CD14-positive monocyte (primary cell): ENCODE results near the gene ABCG2. TPM values are rescaled to one million over a fixed set of nuclear protein-coding genes. Genes with fewer than 3 reads are reported as not detected.

ENCODE experiments used
- DNase-seq, 3 donors: peaks; one replicate each; pipeline ENCODE4 v3.0.0-alpha.2; 2011 to 2022
- H2AFZ ChIP-seq: 2 replicates; pipeline ENCODE4 v1.6.0; 2012; ENCODE audit warnings: mild to moderate bottlenecking, low read depth, low read length, inconsistent platforms; ENCODE audit not compliant: insufficient read depth, poor library complexity, severe bottlenecking
- H3K27ac ChIP-seq, 2 donors: 1 replicate in 1 of 2; 2 replicates in 1 of 2; pipeline ENCODE4 v1.5.1; 2012 to 2013; ENCODE audit warnings: low read length in 2 of 2, control low read depth in 1 of 2, inconsistent platforms in 1 of 2, low read depth in 1 of 2, mild to moderate bottlenecking in 1 of 2
- H3K27me3 ChIP-seq, 2 donors: one replicate each; pipeline versions ENCODE4 v1.6.0 to v1.6.1; 2011 to 2013; ENCODE audit warnings: low read length in 2 of 2; ENCODE audit not compliant: control insufficient read depth in 2 of 2, insufficient read depth in 2 of 2
- H3K36me3 ChIP-seq, 2 donors: replicated peaks in 1 of 2; 1 replicate in 1 of 2; 2 replicates in 1 of 2; pipeline versions ENCODE4 v1.5.1 to v1.6.1; 2012 to 2013; ENCODE audit warnings: low read length in 2 of 2, control low read depth in 1 of 2, inconsistent platforms in 1 of 2, mild to moderate bottlenecking in 1 of 2; ENCODE audit not compliant: insufficient read depth in 2 of 2, control insufficient read depth in 1 of 2
- H3K4me1 ChIP-seq, 2 donors: 1 replicate in 1 of 2; 2 replicates in 1 of 2; pipeline versions ENCODE4 v1.5.1 to v1.6.1; 2012 to 2013; ENCODE audit warnings: low read length in 2 of 2, control low read depth in 1 of 2, inconsistent platforms in 1 of 2, mild to moderate bottlenecking in 1 of 2, moderate library complexity in 1 of 2; ENCODE audit not compliant: insufficient read depth in 2 of 2, control insufficient read depth in 1 of 2
- H3K4me2 ChIP-seq: replicated peaks from 2 replicates; pipeline ENCODE3; 2012; ENCODE audit warnings: low read length, moderate library complexity, mild to moderate bottlenecking; ENCODE audit not compliant: poor library complexity, severe bottlenecking; ENCODE audit errors: extremely low read depth
- H3K4me3 ChIP-seq, 3 experiments: fragments of 200-600 bp in 1 of 3; sonication (generic) in 1 of 3; replicated peaks in 1 of 3; 1 replicate in 2 of 3; 2 replicates in 1 of 3; pipeline ENCODE4 v1.5.1; 2011 to 2013; ENCODE audit warnings: low read length in 3 of 3, mild to moderate bottlenecking in 3 of 3, control low read depth in 2 of 3, low read depth in 2 of 3, inconsistent platforms in 1 of 3, moderate library complexity in 1 of 3
- H3K79me2 ChIP-seq: 2 replicates; pipeline ENCODE4 v1.6.0; 2012; ENCODE audit warnings: mild to moderate bottlenecking, control low read depth, inconsistent platforms, low read length, moderate library complexity; ENCODE audit not compliant: insufficient read depth
- H3K9ac ChIP-seq: 2 replicates; pipeline ENCODE4 v1.6.0; 2017; ENCODE audit warnings: low read length, mild to moderate bottlenecking; ENCODE audit not compliant: insufficient read depth, poor library complexity, severe bottlenecking
- H3K9me3 ChIP-seq, 2 donors: replicated peaks in 1 of 2; 1 replicate in 1 of 2; 2 replicates in 1 of 2; pipeline versions ENCODE4 v1.5.1 to v1.6.1; 2012 to 2013; ENCODE audit warnings: low read length in 2 of 2, control low read depth in 1 of 2; ENCODE audit not compliant: control insufficient read depth in 1 of 2, insufficient read depth in 1 of 2
- H4K20me1 ChIP-seq: 2 replicates; pipeline ENCODE4 v1.6.0; 2012; ENCODE audit warnings: mild to moderate bottlenecking, low read length, control low read depth, moderate library complexity; ENCODE audit not compliant: insufficient read depth
- H3K27ac Mint-ChIP-seq, 7 donors: one replicate each; pipeline ENCODE4 v1.8.0; 2020; ENCODE audit warnings: mild to moderate bottlenecking in 7 of 7, mixed read lengths in 7 of 7, moderate library complexity in 6 of 7, inconsistent platforms in 2 of 7
- H3K27me3 Mint-ChIP-seq, 3 donors: one replicate each; pipeline ENCODE4 v1.8.0; 2021 to 2022; ENCODE audit warnings: low read depth in 3 of 3, mild to moderate bottlenecking in 3 of 3, mixed read lengths in 3 of 3, moderate library complexity in 3 of 3, inconsistent platforms in 1 of 3
- H3K36me3 Mint-ChIP-seq, 2 donors: one replicate each; pipeline ENCODE4 v1.8.0; 2020; ENCODE audit warnings: mixed read lengths in 2 of 2, inconsistent platforms in 1 of 2, mild to moderate bottlenecking in 1 of 2
- H3K4me1 Mint-ChIP-seq: one replicate; pipeline ENCODE4 v1.8.0; 2020; ENCODE audit warnings: mild to moderate bottlenecking, mixed read lengths
- H3K4me3 Mint-ChIP-seq, 2 donors: one replicate each; pipeline ENCODE4 v1.8.0; 2020; ENCODE audit warnings: mild to moderate bottlenecking in 2 of 2, mixed read lengths in 2 of 2, moderate library complexity in 1 of 2
- H3K9me3 Mint-ChIP-seq, 7 donors: one replicate each; pipeline ENCODE4 v1.8.0; 2020 to 2022; ENCODE audit warnings: mixed read lengths in 7 of 7, mild to moderate bottlenecking in 6 of 7, moderate library complexity in 6 of 7, inconsistent platforms in 2 of 7
- WGBS: methylation state at CpG from one replicate; pipeline ENCODE4 v1.1.5; 2013; ENCODE audit warnings: missing lambda C conversion rate; ENCODE audit not compliant: insufficient coverage; 5-methylcytosine and 5-hydroxymethylcytosine counted together
- intact Hi-C, 2 donors: fragments of 100-400 bp; cut with micrococcal nuclease; formaldehyde crosslinking; loops; one replicate each; pipeline versions ENCODE4 v1.15.0 to v1.15.1; 2023
- polyA plus RNA-seq, 3 donors: library from polyadenylated mRNA; depleted of rRNA in 1 of 3; unstranded in 2 of 3; stranded (reverse) in 1 of 3; fragments of 300-500 nt in 2 of 3; fragments of >200 nt in 1 of 3; fragmentation: Illumina TruSeq in 2 of 3; gene quantifications; 1 replicate in 2 of 3; 2 replicates in 1 of 3; pipeline ENCODE4 v1.2.3, GENCODE V29; 2012 to 2021
- TF ChIP-seq, protein P1 (sequence below): fragments of 200-600 bp; IDR thresholded peaks from one replicate; pipeline ENCODE4 v1.8.0; 2022; ENCODE audit warnings: antibody characterized with exemption, mild to moderate bottlenecking

Gene ABCG2
- polyA plus RNA-seq, 3 donors, result not detected

- Histone ChIP-seq H3K4me1 (no peaks in the 10 kb centered on the region), H3K9ac (no peak overlapping the region), H3K79me2 (no peaks in the 10 kb centered on the region), H3K36me3 (peaks cover 60 to 87% of the 10 kb centered on the region in 2 donors), H2AFZ (no peak overlapping the region), H3K4me2 (no peak overlapping the region), H3K9me3 (peaks cover 18 to 20% of the 10 kb centered on the region in 2 donors), H3K27me3 (no peaks in the 10 kb centered on the region), H3K27ac (no peak overlapping the region), H3K4me3 (no peak overlapping the region), H4K20me1 (no peaks in the 10 kb centered on the region)
- Mint-ChIP-seq H3K27me3 (no peaks in the 10 kb centered on the region), H3K4me3 (no peak overlapping the region), H3K9me3 (peaks cover 18 to 31% (median 24%) of the 10 kb centered on the region in 7 donors), H3K27ac (no peak overlapping the region), H3K36me3 (peaks cover 70 to 90% of the 10 kb centered on the region in 2 donors), H3K4me1 (no peaks in the 10 kb centered on the region)
- intact Hi-C loops, result no loop called here
- DNase-seq, result no peak
- TF ChIP-seq, protein P1, sequence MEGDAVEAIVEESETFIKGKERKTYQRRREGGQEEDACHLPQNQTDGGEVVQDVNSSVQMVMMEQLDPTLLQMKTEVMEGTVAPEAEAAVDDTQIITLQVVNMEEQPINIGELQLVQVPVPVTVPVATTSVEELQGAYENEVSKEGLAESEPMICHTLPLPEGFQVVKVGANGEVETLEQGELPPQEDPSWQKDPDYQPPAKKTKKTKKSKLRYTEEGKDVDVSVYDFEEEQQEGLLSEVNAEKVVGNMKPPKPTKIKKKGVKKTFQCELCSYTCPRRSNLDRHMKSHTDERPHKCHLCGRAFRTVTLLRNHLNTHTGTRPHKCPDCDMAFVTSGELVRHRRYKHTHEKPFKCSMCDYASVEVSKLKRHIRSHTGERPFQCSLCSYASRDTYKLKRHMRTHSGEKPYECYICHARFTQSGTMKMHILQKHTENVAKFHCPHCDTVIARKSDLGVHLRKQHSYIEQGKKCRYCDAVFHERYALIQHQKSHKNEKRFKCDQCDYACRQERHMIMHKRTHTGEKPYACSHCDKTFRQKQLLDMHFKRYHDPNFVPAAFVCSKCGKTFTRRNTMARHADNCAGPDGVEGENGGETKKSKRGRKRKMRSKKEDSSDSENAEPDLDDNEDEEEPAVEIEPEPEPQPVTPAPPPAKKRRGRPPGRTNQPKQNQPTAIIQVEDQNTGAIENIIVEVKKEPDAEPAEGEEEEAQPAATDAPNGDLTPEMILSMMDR, result no peak
- whole genome bisulfite sequencing, result no CpG with 5 or more reads among the region's 1 CpG
Observed at GRCh38 chr4:88070031-88070430, 88.4 kb downstream of the ABCG2 start.

GRCh38 chr4:88064410-88064809 lies 94.0 kb downstream of the ABCG2 start:
- Histone ChIP-seq H3K27me3 (no peaks in the 10 kb centered on the region), H3K36me3 (peaks cover 35 to 52% of the 10 kb centered on the region in 2 donors), H3K27ac (peak overlapping the region in 1 of 2 donors; percentile 7), H3K4me2 (no peak overlapping the region), H3K79me2 (no peaks in the 10 kb centered on the region), H3K9me3 (peaks cover 10 to 13% of the 10 kb centered on the region in 2 donors), H2AFZ (no peak overlapping the region), H4K20me1 (no peaks in the 10 kb centered on the region), H3K9ac (no peak overlapping the region), H3K4me3 (no peak overlapping the region), H3K4me1 (peaks cover 20 to 23% of the 10 kb centered on the region in 2 donors)
- Mint-ChIP-seq H3K9me3 (peaks cover 9 to 15% (median 13%) of the 10 kb centered on the region in 7 donors), H3K36me3 (peaks cover 43 to 55% of the 10 kb centered on the region in 2 donors), H3K4me3 (no peak overlapping the region), H3K27ac (no peak overlapping the region), H3K4me1 (peaks cover 23% of the 10 kb centered on the region), H3K27me3 (no peaks in the 10 kb centered on the region)
- intact Hi-C loops, result no loop called here
- TF ChIP-seq, protein P1, result no peak
- no peak for DNase-seq
- WGBS, result 84% methylated on average over 4 of the region's 6 CpGs
